Measurements from ENCODE around the gene LRRFIP1.

Gene LRRFIP1

DNA sequence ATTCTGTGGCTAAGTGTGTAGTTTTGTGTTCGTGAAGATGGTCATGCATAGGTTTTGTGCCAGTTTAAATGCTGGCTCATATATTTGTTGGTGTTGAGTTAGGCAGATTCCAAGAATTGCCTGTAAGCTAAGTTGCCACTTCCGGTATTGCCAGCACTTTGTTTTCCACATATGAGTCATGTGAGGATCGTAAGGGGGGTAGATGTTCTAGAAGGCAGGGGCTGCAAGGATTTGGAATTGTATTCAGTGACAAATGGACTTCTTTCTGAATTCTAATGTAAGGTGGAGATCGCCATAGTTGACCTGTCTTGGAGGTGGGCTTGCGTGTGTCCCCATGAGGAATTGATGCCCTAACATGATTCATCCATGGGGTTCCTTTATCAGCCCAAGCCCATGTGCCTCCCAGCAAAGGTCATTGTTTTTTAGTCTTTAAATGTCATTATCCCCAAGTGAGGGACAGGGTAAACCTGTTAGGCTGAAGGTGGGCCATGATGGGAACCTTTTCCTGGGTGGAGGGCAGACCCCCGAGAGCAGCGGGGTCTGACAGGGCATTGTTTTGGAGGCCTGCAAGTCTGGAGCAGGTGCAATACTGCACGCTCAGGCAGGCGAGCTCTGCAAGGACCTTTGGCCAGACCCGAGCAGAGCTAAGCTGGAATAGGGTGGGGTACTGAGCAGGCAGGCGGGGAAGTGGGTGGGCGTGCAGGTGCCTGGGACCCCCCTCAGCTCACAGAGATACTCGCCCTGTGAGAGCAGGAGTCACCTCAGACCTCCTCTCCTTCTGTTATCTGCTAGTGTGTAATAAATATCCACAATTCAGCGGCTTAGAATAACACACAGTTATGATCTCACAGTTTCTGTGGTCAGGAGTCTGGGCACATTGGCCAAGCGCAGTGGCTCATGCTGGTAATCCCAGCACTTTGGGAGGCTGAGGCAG, 77.4 kb downstream of the LRRFIP1 start:
- peak; percentile 77 for DNase-seq (ENCODE audit: low read depth)

DNA sequence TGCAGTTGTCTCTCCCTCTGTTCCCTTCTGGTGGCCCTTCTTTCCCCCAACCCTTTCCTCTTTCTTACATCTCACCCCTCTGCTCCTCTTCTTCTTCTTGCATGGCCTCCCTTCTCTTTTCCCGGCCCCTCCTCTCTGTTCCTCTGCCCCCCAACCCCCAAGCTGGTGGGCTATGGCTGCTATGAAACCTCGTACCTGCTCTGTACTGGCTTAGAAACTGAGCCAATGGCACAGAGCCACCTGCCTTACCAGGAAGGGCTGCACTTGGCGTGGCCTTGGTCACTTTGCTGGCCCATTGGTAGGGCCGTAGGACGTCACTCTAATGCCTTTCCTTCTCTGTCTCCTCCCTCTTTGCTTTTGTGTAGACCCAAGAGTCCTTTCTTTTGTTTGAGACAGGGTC, 78.9 kb downstream of the LRRFIP1 start:
- TF ChIP-seq, protein P1, sequence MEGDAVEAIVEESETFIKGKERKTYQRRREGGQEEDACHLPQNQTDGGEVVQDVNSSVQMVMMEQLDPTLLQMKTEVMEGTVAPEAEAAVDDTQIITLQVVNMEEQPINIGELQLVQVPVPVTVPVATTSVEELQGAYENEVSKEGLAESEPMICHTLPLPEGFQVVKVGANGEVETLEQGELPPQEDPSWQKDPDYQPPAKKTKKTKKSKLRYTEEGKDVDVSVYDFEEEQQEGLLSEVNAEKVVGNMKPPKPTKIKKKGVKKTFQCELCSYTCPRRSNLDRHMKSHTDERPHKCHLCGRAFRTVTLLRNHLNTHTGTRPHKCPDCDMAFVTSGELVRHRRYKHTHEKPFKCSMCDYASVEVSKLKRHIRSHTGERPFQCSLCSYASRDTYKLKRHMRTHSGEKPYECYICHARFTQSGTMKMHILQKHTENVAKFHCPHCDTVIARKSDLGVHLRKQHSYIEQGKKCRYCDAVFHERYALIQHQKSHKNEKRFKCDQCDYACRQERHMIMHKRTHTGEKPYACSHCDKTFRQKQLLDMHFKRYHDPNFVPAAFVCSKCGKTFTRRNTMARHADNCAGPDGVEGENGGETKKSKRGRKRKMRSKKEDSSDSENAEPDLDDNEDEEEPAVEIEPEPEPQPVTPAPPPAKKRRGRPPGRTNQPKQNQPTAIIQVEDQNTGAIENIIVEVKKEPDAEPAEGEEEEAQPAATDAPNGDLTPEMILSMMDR (conservative IDR thresholded peaks at IDR 0.05; ENCODE audit: low read length): no peak
- no peak for DNase-seq (ENCODE audit: low read depth)
- no peak overlapping the region for H3K4me3 ChIP-seq (ENCODE audit: low read length)

More for the DNA sequence above, 77.4 kb downstream of the LRRFIP1 start:
- no peak overlapping the region for H3K4me3 ChIP-seq (ENCODE audit: low read length)
- TF ChIP-seq, protein P1 (conservative IDR thresholded peaks at IDR 0.05; ENCODE audit: low read length): no peak

DNA sequence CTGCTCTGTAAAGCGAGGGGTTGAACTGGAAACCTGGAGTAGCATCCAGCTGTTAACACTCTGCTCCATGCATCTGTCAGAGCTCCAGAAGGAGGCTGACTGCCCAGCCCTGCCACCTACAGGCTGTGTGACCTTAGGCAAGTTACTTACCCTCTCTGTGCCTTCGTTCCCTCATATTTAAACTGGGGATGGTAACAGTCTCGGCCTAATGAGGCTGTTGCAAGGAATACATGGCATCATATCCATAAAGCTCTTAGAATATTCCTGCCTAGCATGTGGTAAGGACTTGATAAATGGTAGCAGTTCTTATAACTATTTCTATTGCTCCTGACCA, 80.6 kb downstream of the LRRFIP1 start:
- no peak overlapping the region for H3K4me3 ChIP-seq (ENCODE audit: low read length)
- TF ChIP-seq, protein P1 (conservative IDR thresholded peaks at IDR 0.05; ENCODE audit: low read length): no peak
- DNase-seq (ENCODE audit: low read depth): no peak

DNA sequence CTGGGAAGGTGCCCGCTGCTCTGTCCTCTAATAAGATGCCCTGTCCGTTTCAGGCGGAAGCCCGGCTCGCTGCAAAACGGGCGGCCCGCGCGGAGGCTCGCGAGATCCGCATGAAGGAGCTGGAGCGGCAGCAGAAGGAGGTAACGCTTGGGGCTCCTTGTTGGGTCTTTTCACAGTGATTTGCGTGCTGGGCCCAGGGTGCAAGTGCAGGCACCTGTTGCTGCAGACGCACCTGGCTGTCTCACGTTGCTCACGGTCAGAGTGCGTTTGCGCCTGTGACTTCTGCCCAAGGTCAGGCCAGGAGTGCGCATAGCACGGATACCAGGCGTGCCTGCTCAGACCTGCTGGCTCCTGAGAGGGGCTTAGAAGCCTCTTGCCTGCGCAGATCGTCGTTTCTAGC, 81.1 kb downstream of the LRRFIP1 start:
- DNase-seq (ENCODE audit: low read depth): no peak
- TF ChIP-seq, protein P1 (conservative IDR thresholded peaks at IDR 0.05; ENCODE audit: low read length): no peak

DNA sequence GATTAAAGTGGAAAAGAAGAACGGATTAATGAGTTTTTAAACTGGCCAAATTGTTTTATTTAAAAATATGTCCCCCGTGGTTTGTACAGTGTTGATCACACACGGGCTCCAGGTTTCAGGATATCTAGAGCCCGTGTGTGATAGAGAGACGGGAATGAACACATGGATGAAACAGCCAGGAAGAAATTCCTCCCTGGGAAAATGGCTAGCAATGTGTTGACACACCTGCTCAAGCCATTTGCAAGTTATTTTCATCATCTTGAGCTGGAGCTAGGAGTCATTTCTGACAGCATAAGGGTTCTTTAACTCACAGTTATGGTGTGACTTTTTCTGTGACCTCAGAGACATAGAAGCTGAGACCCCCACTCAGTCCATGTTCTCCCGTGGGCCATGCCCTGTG, 81.6 kb downstream of the LRRFIP1 start:
- TF ChIP-seq, protein P1 (conservative IDR thresholded peaks at IDR 0.05; ENCODE audit: low read length): no peak
- H3K4me3 ChIP-seq (ENCODE audit: low read length): no peak overlapping the region
- DNase-seq (ENCODE audit: low read depth): no peak

More for the DNA sequence above, 81.1 kb downstream of the LRRFIP1 start:
- no peak overlapping the region for H3K4me3 ChIP-seq (ENCODE audit: low read length)

DNA sequence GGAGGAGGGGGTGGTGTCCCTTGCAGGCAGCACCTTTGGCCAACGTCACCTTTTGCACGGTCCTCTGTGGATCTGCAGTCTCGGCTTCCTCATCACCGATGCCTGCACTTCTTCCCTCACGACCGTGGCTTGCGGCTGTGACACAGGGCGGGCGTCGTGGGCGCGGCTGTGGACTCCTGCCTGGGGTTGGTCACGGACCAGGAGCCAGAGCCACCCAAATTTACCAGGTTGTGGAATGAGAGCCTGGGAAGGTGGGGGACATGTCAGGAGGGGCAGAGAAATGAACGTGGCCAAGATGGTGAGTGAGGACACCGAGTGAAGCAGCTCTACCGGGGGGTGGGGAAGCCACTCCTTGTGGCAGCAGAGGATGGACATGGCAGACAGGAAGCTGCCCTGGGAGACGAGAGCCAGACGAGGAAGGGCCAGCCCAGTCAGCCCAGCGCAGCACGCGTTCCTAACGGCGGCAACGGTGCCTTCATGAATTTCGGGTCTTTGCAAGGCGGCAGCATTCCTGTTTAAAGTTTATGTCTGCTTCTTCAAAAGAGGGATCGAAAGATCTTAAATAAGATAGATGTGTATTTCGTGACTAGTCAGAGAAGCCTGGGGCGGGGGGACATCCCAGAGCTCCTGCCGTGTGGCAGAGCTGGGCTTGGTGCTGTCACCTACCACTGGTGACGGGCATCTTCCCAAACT, 84.2 kb downstream of the LRRFIP1 start:
- no peak overlapping the region for H3K4me3 ChIP-seq (ENCODE audit: low read length)
- TF ChIP-seq, protein P1 (conservative IDR thresholded peaks at IDR 0.05; ENCODE audit: low read length): no peak
- DNase-seq (ENCODE audit: low read depth): no peak
